HG02970 (cell line): Measurements from ENCODE around the gene FXYD7.
"Not testable (repeated sequence)": the region's sequence is repeated elsewhere in the genome, so short reads cannot be mapped to it uniquely, and the experiment has no call there.

ENCODE experiments used
- ATAC-seq: cut with Tn5 transposase; IDR thresholded peaks from one replicate; pipeline ENCODE4 v1.9.1; 2021; ENCODE audit warnings: mild to moderate bottlenecking, moderate library complexity, moderate number of reproducible peaks; ENCODE audit not compliant: unreplicated experiment, low FRiP score

FXYD7 gene

GRCh38 chr19:35143231-35143715 lies at the start of gene FXYD7:
Gene FXYD7, plus strand, starts transcription at chr19:35143255. Its CDS starts 79 bp downstream, at chr19:35143334.
- ATAC-seq: no peak

GRCh38 chr19:35093430-35093829 lies 49.6 kb upstream of the FXYD7 start:
- no peak for ATAC-seq

GRCh38 chr19:35093941-35094647 lies 49.0 kb upstream of the FXYD7 start:
- no peak for ATAC-seq

- ATAC-seq: no peak
Observed at GRCh38 chr19:35094656-35095055, 48.4 kb upstream of the FXYD7 start.

GRCh38 chr19:35095667-35096368 lies 47.2 kb upstream of the FXYD7 start:
- ATAC-seq: no peak

GRCh38 chr19:35098413-35099049 lies 44.5 kb upstream of the FXYD7 start:
- no peak for ATAC-seq

- no peak for ATAC-seq
Observed at GRCh38 chr19:35099155-35099896, 43.7 kb upstream of the FXYD7 start.

- ATAC-seq: no peak
Observed at GRCh38 chr19:35099897-35100275, 43.2 kb upstream of the FXYD7 start.

- no peak for ATAC-seq
Observed at GRCh38 chr19:35100588-35101533, 42.2 kb upstream of the FXYD7 start.

- ATAC-seq: not testable (repeated sequence)
Observed at GRCh38 chr19:35101949-35102348, 41.1 kb upstream of the FXYD7 start.

- not testable (repeated sequence) for ATAC-seq
Observed at GRCh38 chr19:35103614-35104013, 39.4 kb upstream of the FXYD7 start.

- no peak for ATAC-seq
Observed at GRCh38 chr19:35104361-35104760, 38.7 kb upstream of the FXYD7 start.

- ATAC-seq: no peak
Observed at GRCh38 chr19:35105047-35105410, 38.0 kb upstream of the FXYD7 start.

- no peak for ATAC-seq
Observed at GRCh38 chr19:35105411-35106290, 37.4 kb upstream of the FXYD7 start.

- ATAC-seq: no peak
Observed at GRCh38 chr19:35106291-35106583, 36.8 kb upstream of the FXYD7 start.

- ATAC-seq: no peak
Observed at GRCh38 chr19:35106898-35107541, 36.0 kb upstream of the FXYD7 start.

- no peak for ATAC-seq
Observed at GRCh38 chr19:35107545-35107944, 35.5 kb upstream of the FXYD7 start.

- ATAC-seq: no peak
Observed at GRCh38 chr19:35108730-35109129, 34.3 kb upstream of the FXYD7 start.
